ENCODE results near the gene EBI3. TPM values are rescaled to one million over a fixed set of nuclear protein-coding genes. Genes with fewer than 3 reads are reported as not detected.

EBI3 gene
- total and polyA plus RNA-seq, 2 of the 13 experiments (the other 11 are each of a cell fraction or from before 2014, with no cell fraction given), result 3.4 TPM; not detected in 1

- no peak for TF ChIP-seq ZBTB42 (CRISPR knock-in tag; IDR thresholded peaks at IDR 0.05)
- no peak for TF ChIP-seq ZBTB34 (CRISPR knock-in tag; IDR thresholded peaks at IDR 0.05)
- TF ChIP-seq SNRNP70 (IDR thresholded peaks at IDR 0.05; ENCODE audit: low read depth, low read length), result no peak
- TF ChIP-seq ZNF547 (CRISPR knock-in tag; IDR thresholded peaks at IDR 0.05), result no peak
- no peak for TF ChIP-seq REXO4 (CRISPR knock-in tag; IDR thresholded peaks at IDR 0.05; ENCODE audit: borderline replicate concordance)
- TF ChIP-seq, protein P1, sequence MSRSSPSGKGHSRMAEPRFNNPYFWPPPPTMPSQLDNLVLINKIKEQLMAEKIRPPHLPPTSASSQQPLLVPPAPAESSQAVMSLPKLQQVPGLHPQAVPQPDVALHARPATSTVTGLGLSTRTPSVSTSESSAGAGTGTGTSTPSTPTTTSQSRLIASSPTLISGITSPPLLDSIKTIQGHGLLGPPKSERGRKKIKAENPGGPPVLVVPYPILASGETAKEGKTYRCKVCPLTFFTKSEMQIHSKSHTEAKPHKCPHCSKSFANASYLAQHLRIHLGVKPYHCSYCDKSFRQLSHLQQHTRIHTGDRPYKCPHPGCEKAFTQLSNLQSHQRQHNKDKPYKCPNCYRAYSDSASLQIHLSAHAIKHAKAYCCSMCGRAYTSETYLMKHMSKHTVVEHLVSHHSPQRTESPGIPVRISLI (CRISPR knock-in tag; IDR thresholded peaks at IDR 0.05; ENCODE audit: borderline replicate concordance), result peak; percentile 94
- no peak for TF ChIP-seq HNF4A (CRISPR knock-in tag; IDR thresholded peaks at IDR 0.05)
- TF ChIP-seq PCBP1 (IDR thresholded peaks at IDR 0.05; ENCODE audit: borderline replicate concordance, low read depth, low read length), result no peak
- no peak for TF ChIP-seq ZNF672 (CRISPR knock-in tag; IDR thresholded peaks at IDR 0.05)
- no peak for TF ChIP-seq ZNF782 (CRISPR knock-in tag; IDR thresholded peaks at IDR 0.05; ENCODE audit: borderline replicate concordance)
- no peak for TF ChIP-seq NR1H2 (CRISPR knock-in tag; IDR thresholded peaks at IDR 0.05; ENCODE audit: borderline replicate concordance, low read depth)
- TF ChIP-seq ZNF598 (CRISPR knock-in tag; IDR thresholded peaks at IDR 0.05; ENCODE audit: borderline replicate concordance), result no peak
- no peak for TF ChIP-seq ZNF562 (CRISPR knock-in tag; IDR thresholded peaks at IDR 0.05; ENCODE audit: borderline replicate concordance)
- TF ChIP-seq, protein P2, sequence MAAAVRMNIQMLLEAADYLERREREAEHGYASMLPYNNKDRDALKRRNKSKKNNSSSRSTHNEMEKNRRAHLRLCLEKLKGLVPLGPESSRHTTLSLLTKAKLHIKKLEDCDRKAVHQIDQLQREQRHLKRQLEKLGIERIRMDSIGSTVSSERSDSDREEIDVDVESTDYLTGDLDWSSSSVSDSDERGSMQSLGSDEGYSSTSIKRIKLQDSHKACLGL (CRISPR knock-in tag; IDR thresholded peaks at IDR 0.05), result peak; percentile 72; the same call in 1 of the 2 replicates
- 0 out of 2 replicates have a peak, but pooled peaks have one; percentile 22 for TF ChIP-seq GATA4 (IDR thresholded peaks at IDR 0.05; ENCODE audit: borderline replicate concordance, low read depth)
- TF ChIP-seq CERS6 (CRISPR knock-in tag; IDR thresholded peaks at IDR 0.05), result no peak
- no peak for TF ChIP-seq ZNF17 (CRISPR knock-in tag; IDR thresholded peaks at IDR 0.05)
- 0 out of 2 replicates have a peak, but pooled peaks have one; percentile 19 for TF ChIP-seq ZMYM2 (CRISPR knock-in tag; IDR thresholded peaks at IDR 0.05)
- peak in 1 of 2 experiments; percentile 79; a peak in 1 of 4 replicates for TF ChIP-seq KLF16 (CRISPR knock-in tag; IDR thresholded peaks at IDR 0.05)
- TF ChIP-seq CREB1 (IDR thresholded peaks at IDR 0.05), result peak; percentile 97
- TF ChIP-seq CREB1 (CRISPR knock-in tag; IDR thresholded peaks at IDR 0.05), result peak; percentile 100
- TF ChIP-seq CBX1 (IDR thresholded peaks at IDR 0.05; ENCODE audit: low read depth), result peak; percentile 55
- TF ChIP-seq NR2F6 (IDR thresholded peaks at IDR 0.05), result 0 out of 2 replicates have a peak, but pooled peaks have one; percentile 14
- TF ChIP-seq NR2F6 (CRISPR knock-in tag; IDR thresholded peaks at IDR 0.05), result 0 out of 2 replicates have a peak, but pooled peaks have one; percentile 40
- TF ChIP-seq JDP2 (CRISPR knock-in tag; IDR thresholded peaks at IDR 0.05; ENCODE audit: borderline replicate concordance), result no peak
- TF ChIP-seq, protein P3, sequence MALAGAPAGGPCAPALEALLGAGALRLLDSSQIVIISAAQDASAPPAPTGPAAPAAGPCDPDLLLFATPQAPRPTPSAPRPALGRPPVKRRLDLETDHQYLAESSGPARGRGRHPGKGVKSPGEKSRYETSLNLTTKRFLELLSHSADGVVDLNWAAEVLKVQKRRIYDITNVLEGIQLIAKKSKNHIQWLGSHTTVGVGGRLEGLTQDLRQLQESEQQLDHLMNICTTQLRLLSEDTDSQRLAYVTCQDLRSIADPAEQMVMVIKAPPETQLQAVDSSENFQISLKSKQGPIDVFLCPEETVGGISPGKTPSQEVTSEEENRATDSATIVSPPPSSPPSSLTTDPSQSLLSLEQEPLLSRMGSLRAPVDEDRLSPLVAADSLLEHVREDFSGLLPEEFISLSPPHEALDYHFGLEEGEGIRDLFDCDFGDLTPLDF (CRISPR knock-in tag; IDR thresholded peaks at IDR 0.05), result 0 out of 2 replicates have a peak, but pooled peaks have one; percentile 23
These were observed 17.7 kb downstream of the EBI3 start, which contains the start of gene YJU2 (continued) for GRCh38 chr19:4246767-4247593.
